HG03439 (cell line): ENCODE measurements around the gene TSHR.
"Not testable (repeated sequence)": the region's sequence is repeated elsewhere in the genome, so short reads cannot be mapped to it uniquely, and the experiment has no call there.

Source experiments
- ATAC-seq: cut with Tn5 transposase; IDR thresholded peaks from one replicate; pipeline ENCODE4 v1.9.1; 2021; ENCODE audit warnings: mild to moderate bottlenecking, moderate library complexity; ENCODE audit not compliant: unreplicated experiment

Gene TSHR

GRCh38 chr14:80948291-80948690, 7.1 kb upstream of the TSHR start:
- no peak for ATAC-seq

DNA sequence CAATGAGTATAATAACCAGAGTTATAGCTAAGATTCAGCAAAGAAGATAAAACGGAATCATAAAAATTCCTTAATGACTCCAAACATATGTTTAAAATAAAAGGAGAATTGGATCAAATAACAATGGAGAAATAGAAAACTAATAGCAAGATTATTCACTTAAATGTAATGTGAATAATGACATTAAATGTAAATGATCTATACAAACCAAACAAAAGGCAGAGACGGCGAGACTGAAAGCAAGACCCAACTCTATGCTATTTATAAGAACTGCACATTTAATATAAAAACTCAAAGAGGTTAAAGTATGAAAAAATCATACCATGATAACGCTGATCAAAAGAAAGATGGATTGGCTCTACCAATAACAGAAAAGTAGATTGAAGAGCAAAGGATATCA, 3.9 kb upstream of the TSHR start:
- ATAC-seq = no peak

DNA sequence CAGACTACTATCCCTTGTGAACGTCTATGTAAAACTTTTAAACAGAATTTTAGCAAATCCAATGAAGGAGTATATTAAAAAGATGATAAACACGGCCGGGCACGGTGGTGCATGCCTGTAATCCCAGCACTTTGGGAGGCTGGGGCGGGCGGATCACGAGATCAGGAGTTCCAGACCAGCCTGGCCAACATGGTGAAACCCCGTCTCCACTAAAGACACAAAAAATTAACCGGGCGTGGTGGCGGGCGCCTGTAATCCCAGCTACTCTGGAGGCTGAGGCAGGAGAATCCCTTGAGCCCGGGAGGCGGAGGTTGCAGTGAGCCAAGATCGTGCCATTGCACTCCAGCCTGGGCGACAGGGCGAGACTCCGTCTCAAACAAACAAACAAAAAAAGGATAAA, 2.2 kb upstream of the TSHR start:
- ATAC-seq = not testable (repeated sequence)

DNA sequence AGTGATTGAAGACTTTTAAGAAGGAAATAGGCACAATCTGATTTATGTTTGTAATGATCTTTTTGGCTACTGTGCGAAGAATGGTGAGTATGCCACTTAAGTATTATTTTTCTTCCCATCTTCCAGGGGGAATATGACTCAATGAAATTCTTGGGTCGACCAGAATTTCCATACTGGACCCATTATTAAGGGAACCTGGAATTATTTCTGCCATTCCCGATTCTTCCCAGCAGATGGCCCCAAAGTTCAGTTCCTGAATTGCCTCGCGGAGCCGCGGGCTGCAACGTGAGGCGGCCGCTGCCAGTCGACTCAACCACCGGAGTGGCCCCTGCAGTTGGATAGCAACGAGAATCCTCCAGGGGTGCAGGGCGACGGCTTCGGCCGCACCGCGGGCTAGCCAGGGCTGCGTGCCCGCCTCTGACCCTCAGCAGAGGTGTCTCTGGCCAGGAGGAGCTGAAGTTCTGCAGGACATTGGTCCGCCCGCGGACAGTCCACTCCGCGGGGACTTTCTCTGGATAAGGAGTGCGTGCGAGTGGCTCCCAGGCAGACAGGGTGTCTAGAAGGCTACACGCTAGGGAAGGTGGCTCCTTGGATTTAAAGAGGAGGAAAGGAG, 628 bp upstream of the TSHR start:
- ATAC-seq = peak; percentile 28

- ATAC-seq = no peak
These were observed 681 bp downstream of the TSHR start for GRCh38 chr14:80956102-80956501.

DNA sequence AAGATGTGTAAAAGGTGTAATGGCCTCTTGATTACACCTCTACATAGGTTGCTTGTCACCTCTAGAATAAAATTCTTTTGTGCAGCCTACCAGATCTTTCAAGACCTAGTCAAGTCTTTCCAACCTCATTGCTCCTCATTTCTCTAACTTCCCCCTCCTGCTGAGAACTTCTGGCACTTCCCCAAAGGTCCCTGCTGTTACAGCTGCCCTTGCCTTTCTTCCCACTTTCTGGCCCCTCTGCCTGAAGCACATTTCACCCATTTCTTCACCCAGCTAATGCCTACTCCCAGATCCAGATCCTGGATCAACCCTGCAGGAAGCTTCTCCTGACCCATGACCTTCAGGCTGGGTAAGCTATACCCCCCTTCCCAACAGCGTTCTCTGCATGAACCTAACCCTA, 1.5 kb downstream of the TSHR start:
- ATAC-seq = no peak

DNA sequence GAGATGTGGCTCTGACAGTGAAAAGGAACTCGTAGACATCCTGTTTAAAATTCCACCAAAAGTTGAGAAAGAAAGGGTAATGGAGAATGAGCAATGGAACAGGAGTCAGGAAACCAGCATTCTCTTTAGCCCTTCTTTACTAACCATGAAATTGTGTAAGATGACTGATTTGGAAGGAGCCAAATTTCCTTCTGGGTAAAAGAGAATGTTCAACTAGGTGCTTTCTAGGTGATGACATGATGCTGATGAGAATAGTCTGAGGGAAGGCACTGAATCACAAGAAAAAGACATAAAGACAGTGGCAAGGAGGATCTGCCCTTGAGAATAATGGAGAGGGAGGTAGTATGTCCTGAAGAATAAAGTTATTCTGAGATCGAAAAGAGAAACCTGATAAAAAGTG, 2.2 kb downstream of the TSHR start:
- no peak for ATAC-seq

- no peak for ATAC-seq
These were observed 2.8 kb downstream of the TSHR start for GRCh38 chr14:80958226-80958625.

DNA sequence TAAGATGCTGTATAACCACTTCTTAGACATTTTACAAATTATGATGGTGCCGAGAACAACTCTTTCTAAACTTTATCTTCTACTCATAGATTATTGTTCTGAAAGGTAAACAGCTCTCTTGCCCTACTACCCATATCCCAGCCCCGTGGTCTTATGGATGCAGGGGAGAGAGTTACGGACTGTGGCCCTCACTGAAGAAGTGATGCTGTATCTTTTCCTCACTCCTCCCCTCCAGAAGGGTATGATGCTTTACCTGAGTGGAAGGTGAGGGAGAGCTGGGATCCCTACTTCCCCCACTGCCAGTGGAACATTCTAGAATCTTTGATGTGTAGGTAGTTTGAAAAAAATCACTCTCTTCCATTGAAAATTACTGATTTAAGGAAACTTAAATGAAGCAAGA, 3.5 kb downstream of the TSHR start:
- ATAC-seq = no peak

DNA sequence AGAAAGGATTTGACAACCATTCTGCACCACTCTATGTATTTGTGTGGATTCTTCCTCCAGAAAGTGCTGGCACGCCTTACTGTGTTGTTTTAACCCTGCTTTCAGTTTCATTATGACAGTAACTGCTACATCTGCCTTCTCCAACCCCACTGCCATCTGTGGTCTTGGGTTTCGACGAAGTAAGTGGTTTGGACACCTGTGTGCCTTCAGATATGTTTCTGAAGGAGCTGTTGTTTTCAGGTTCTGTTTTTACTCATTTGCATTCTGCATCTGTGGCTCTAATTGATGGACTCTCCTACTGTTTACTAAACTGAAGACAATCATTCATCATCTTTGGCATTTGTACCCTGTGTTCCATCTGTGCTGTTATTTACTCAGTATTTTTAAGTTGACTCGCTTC, 4.1 kb downstream of the TSHR start:
- ATAC-seq = peak; percentile 98

GRCh38 chr14:80965037-80965436, 9.6 kb downstream of the TSHR start:
- ATAC-seq = no peak

- no peak for ATAC-seq
These were observed 18.7 kb downstream of the TSHR start for GRCh38 chr14:80973931-80974641.

DNA sequence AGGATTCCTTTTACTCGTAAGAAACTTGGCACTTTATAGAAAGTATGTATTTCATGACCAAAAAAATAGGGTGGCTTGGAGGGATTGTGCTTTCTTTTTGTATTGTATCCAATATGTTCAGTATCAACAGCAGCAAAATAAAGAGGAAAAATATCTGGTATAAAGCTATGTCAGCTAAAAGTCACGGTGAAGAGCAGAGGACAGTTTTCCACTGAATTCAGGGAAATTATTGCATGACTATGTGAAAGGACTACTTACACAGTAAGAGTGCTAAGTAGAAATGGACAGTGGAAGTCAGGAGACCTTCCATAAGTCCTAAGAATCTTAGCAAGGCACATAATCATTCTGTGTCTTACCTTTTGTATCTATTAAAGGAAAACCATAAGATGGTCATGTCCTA, 19.3 kb downstream of the TSHR start:
- no peak for ATAC-seq

GRCh38 chr14:80977221-80977620, 21.8 kb downstream of the TSHR start:
- no peak for ATAC-seq

DNA sequence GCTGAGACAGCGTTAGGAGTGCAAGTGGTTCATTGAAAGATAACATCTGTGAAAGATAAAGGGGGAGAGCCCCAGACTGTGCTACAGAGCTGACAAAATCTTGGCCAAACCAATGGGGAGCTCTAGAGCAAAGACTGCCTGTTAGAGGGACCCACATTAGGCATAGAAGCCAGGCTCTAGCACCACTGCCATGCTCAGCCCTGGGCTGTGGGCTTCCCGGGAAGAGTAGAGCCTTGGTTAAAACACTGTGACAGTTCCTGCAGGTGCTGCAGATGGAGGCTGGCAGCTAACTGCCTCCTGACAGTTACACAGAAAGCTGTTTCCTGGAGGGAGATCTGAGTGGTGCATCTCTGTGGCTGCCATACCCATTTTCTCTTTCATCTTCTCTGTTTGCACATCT, 23.0 kb downstream of the TSHR start:
- no peak for ATAC-seq

GRCh38 chr14:80979951-80980350, 24.5 kb downstream of the TSHR start:
- no peak for ATAC-seq

DNA sequence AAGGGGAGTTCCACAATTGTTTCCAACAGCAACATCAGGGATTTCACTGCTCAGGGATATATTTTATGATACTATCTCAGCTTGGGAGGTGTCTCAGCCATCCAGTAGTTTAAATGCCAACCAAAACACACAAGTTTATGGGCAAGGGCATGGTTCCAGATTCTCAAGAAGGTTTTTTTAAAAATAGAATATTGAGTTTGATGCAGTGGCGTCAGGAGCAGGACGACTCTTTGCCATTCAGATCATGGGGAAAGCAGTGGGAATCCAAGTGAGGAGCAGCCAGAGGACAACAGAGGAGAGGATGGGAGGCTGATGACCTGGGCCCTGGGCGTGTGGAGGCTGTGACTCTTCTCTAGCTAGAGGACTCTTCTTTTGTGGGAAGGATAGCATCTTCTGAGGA, 25.7 kb downstream of the TSHR start:
- ATAC-seq = no peak

DNA sequence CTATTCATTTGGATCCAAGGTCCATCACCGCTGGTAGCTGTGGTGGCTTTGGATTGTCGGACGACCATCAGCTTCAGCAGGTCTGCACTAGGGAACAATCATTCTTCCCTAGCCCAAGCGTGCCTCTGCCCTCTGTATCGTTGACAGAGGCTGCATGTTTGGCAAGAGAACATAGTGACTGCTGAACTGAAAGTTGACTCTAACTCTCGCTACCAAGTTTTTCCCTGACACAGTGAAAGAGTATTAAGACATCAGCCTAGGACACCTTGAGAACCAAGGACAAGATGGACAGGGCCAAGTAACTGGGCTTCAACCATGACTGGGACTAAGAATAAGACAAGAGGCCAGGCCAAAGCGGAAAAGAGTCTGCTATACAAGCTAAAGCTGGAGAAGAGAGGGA, 26.3 kb downstream of the TSHR start:
- ATAC-seq = no peak

- no peak for ATAC-seq
These were observed 27.3 kb downstream of the TSHR start for GRCh38 chr14:80982711-80983110.

DNA sequence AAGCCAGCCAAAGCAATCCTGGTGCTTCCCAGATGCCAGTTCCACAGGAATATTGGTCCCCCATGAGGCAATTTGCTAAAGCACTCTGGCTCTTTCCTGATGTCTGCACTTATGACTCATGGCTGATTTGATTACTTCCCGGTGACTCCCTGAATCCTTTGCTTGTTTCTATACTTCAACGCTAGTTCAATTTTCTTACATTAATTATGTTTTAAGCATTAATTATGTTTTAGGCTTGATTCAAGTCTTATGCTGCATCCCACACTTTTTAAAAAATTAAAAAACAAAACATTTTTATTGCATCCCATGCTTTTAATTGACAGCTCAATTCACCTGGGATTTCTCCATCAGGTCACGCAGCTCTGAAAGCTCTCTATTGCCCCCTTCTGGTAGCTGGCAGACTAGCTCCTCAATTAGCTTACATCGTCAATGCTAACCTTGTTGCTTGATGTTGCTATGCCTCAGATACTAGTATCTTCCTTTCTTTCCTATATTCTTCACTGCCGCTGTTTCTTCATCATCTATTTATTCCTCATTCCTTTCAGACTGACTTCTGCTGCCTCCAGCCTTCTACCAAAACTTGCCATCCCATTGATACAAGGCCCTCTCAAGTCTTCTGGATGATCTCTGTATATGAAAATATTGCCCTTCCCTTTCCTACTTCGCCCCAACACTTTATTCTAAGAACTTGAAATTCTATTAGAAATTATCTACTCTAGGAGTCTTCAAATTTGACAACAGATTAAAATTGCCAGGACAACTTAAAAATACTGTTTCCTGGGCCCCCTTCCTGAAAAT, 32.0 kb downstream of the TSHR start:
- peak; percentile 74 for ATAC-seq

GRCh38 chr14:80988192-80988591, 32.8 kb downstream of the TSHR start:
- no peak for ATAC-seq
